Measurements from ENCODE around the gene CNOT1. TPM values are rescaled to one million over a fixed set of nuclear protein-coding genes. Genes with fewer than 3 reads are reported as not detected.

The CNOT1 gene
- total RNA-seq, 1 donor from 2014 or later = 270 TPM

- Mint-ChIP-seq H3K36me3 (ENCODE audit: low read depth) (peaks cover 44% of the 10 kb centered on the region), H3K27me3 (ENCODE audit: insufficient read depth) (no peaks in the 10 kb centered on the region), H3K4me3 (peak overlapping the region; percentile 32), H3K4me1 (ENCODE audit: low read depth) (peaks cover 36% of the 10 kb centered on the region), H3K9me3 (no peaks in the 10 kb centered on the region), H3K27ac (peak overlapping the region; percentile 51)
- intact Hi-C loops (cut with micrococcal nuclease) = loop anchor here (1.0 to 10.0 kb wide), 3 partner anchors 214 to 781 kb away; partner anchors contain the start of genes KATNB1, USB1 and ZNF319
- DNase-seq (ENCODE audit: low spot score) = no peak
These were observed 111.3 kb downstream of the CNOT1 start for GRCh38 chr16:58518083-58518979.

- no peak for DNase-seq (ENCODE audit: low spot score)
- Mint-ChIP-seq H3K27me3 (ENCODE audit: insufficient read depth) (no peaks in the 10 kb centered on the region), H3K9me3 (no peaks in the 10 kb centered on the region), H3K4me3 (peak overlapping the region; percentile 92), H3K4me1 (ENCODE audit: low read depth) (peaks cover 36% of the 10 kb centered on the region), H3K27ac (peak overlapping the region; percentile 63), H3K36me3 (ENCODE audit: low read depth) (peaks cover 35% of the 10 kb centered on the region)
- intact Hi-C loops (cut with micrococcal nuclease) = loop anchor here (1.0 to 10.0 kb wide), 3 partner anchors 15 to 779 kb away; partner anchors contain the start of genes KATNB1, USB1 and ZNF319
These were observed 112.9 kb downstream of the CNOT1 start for GRCh38 chr16:58516768-58517107.

DNA sequence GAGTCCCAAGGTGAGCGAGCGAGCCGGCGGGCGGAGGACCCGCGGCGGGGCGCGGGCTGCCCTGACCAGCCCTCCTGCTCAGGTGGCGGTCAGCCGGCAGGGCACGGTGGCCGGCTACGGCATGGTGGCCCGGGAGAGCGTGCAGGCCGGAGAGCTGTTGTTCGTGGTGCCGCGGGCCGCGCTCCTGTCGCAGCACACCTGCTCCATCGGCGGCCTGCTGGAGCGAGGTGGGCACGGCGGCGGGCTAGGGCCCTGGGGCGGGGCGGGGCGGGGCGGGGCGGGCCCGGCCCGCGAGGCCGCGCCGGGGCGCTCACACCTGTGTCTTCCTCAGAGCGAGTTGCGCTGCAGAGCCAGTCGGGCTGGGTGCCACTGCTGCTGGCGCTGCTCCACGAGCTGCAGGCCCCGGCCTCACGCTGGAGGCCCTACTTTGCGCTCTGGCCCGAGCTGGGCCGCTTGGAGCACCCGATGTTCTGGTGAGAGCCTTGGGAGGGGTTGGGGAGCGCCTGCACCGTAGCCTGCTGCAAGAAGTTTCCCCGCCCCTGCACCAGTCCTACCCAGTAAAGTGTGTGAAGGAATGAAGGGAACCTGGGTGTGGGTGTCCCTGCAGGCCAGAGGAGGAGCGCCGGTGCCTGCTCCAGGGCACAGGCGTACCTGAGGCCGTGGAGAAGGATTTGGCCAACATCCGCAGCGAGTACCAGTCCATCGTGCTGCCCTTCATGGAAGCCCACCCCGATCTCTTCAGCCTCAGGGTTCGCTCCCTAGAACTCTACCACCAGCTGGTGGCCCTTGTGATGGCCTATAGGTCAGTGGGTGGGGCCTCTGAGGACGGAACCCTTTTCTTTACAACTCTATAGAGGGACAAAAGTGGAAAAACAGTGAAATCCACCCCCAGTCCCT lies 113.5 kb downstream of the CNOT1 start:
- Mint-ChIP-seq H3K4me3 (peak overlapping the region; percentile 92), H3K27ac (peak overlapping the region; percentile 83), H3K9me3 (no peaks in the 10 kb centered on the region), H3K27me3 (ENCODE audit: insufficient read depth) (no peaks in the 10 kb centered on the region), H3K36me3 (ENCODE audit: low read depth) (peaks cover 35% of the 10 kb centered on the region), H3K4me1 (ENCODE audit: low read depth) (peaks cover 36% of the 10 kb centered on the region)
- intact Hi-C loops (cut with micrococcal nuclease) = loop anchor here (1.0 to 10.0 kb wide), 7 partner anchors 15 to 779 kb away; partner anchors contain the start of genes CFAP20, GINS3, KATNB1 and USB1
- no peak for DNase-seq (ENCODE audit: low spot score)

DNA sequence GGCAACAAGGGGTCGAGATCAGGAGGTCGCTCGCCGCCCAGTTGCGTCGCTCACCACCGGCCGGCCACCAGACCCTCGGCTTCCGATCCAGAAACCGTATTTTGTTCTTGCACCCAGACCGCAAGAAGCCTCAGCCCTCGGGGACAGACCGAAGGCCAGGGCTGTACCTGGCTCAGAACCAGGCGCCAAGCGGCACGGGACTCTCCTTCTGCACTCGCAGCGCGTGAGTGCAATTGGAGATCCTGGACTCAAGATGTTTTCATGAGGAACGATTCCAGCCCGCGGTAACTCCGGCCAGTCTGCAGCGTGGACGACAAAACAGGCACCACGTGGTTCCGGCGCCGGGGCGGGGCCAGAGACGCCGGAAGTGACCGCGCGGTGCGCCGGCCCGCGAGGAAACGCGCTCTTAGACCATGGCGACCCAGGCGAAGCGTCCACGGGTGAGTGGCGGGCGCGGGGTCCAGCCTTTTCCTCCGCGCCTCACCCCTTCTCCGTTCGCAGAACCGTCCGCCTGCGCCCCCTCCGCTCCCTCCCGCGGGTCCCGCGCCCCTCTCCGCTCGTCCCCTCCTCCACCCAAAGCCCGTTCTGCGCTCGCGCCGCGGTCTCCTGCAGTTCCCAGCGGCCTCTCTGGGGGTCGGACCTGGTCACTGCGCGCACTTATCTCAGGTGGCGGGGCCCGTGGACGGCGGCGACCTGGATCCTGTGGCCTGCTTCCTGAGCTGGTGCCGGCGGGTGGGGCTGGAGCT lies 114.3 kb downstream of the CNOT1 start, which contains the start of gene SETD6:
TSS of gene SETD6 (plus strand) at position 393 of the 746 bp plus-strand sequence. CDS start at position 414, 21 bp downstream.
- Mint-ChIP-seq H3K4me1 (ENCODE audit: low read depth) (peaks cover 36% of the 10 kb centered on the region), H3K27ac (peak within 1 kb of the TSS; percentile 83), H3K27me3 (ENCODE audit: insufficient read depth) (no peaks in the 10 kb centered on the region), H3K36me3 (ENCODE audit: low read depth) (peaks cover 29% of the 10 kb centered on the region), H3K9me3 (no peaks in the 10 kb centered on the region), H3K4me3 (peak within 1 kb of the TSS; percentile 92)
- DNase-seq (ENCODE audit: low spot score) = peak; percentile 77
- intact Hi-C loops (cut with micrococcal nuclease) = loop anchor here (1.0 to 10.0 kb wide), 6 partner anchors 115 to 778 kb away; partner anchors contain the start of genes CFAP20, GINS3, KATNB1 and USB1

GRCh38 chr16:58513874-58514273 lies 115.8 kb downstream of the CNOT1 start:
- Mint-ChIP-seq H3K27me3 (ENCODE audit: insufficient read depth) (no peaks in the 10 kb centered on the region), H3K27ac (no peak overlapping the region), H3K9me3 (no peaks in the 10 kb centered on the region), H3K4me1 (ENCODE audit: low read depth) (peaks cover 34% of the 10 kb centered on the region), H3K36me3 (ENCODE audit: low read depth) (peaks cover 22% of the 10 kb centered on the region), H3K4me3 (peak overlapping the region; percentile 48)
- intact Hi-C loops (cut with micrococcal nuclease) = loop anchor here (10.0 kb wide), 1 partner anchor 509 kb away; the partner anchor contains the start of genes USB1 and ZNF319
- DNase-seq (ENCODE audit: low spot score) = no peak

- no peak overlapping the region for H3K4me3 Mint-ChIP-seq
- H3K27ac Mint-ChIP-seq = no peak overlapping the region
- peaks cover 22% of the 10 kb centered on the region for H3K4me1 Mint-ChIP-seq (ENCODE audit: low read depth)
- intact Hi-C loops (cut with micrococcal nuclease) = loop anchor here (1.0 to 10.0 kb wide), 3 partner anchors 149 to 507 kb away; partner anchors contain the start of genes USB1 and ZNF319
- H3K27me3 Mint-ChIP-seq (ENCODE audit: insufficient read depth) = no peaks in the 10 kb centered on the region
- H3K36me3 Mint-ChIP-seq (ENCODE audit: low read depth) = peaks cover 8% of the 10 kb centered on the region
- H3K9me3 Mint-ChIP-seq = no peaks in the 10 kb centered on the region
- peak; percentile 70 for DNase-seq (ENCODE audit: low spot score)
These were observed 117.5 kb downstream of the CNOT1 start for GRCh38 chr16:58511933-58512815.

DNA sequence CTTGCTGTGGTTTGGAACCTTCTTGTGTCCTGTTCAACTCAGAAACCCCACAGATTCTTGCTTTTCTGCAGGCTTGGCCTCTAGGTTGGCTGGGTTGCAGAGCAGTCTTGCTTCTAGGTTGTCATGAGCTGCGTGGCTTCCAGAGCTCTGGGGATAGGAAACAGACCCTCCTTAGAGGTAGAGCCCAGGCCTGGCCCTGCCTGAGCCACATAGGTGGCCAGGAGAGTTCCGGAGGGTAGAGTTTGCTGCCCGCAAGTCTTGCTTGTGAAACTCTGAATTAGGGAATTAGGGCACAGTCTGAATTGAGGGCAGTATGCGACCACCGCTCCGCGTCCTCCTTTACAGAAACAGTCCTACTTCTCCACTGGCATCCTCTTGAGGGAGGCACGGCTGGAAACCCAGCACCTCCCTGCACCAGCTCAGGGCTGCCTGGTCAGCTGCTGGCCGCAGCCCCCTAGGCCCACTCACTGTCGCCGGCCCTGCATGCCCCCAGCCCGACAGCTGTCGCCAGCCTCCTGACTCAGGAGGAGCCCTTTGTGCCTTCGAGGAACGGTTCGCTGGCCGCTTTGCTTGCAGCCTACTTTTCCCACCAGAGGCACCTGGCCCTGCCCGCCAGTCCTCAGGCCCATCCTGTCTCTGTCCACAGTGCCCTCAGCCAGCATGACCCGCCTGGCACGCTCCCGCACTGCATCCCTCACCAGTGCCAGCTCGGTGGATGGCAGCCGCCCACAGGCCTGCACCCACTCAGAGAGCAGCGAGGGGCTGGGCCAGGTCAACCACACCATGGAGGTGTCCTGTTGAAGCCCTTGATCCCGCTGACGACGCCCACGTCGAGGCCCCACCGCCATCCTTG lies 118.6 kb downstream of the CNOT1 start:
- no peaks in the 10 kb centered on the region for H3K9me3 Mint-ChIP-seq
- intact Hi-C loops (cut with micrococcal nuclease) = loop anchor here (10.0 kb wide), 1 partner anchor 506 kb away; the partner anchor contains the start of genes USB1 and ZNF319
- H3K27ac Mint-ChIP-seq = no peak overlapping the region
- H3K36me3 Mint-ChIP-seq (ENCODE audit: low read depth) = peaks cover 1% of the 10 kb centered on the region
- H3K4me3 Mint-ChIP-seq = no peak overlapping the region
- DNase-seq (ENCODE audit: low spot score) = no peak
- H3K4me1 Mint-ChIP-seq (ENCODE audit: low read depth) = peaks cover 12% of the 10 kb centered on the region
- no peaks in the 10 kb centered on the region for H3K27me3 Mint-ChIP-seq (ENCODE audit: insufficient read depth)

- Mint-ChIP-seq H3K27ac (peak overlapping the region; percentile 34), H3K9me3 (no peaks in the 10 kb centered on the region), H3K4me3 (no peak overlapping the region), H3K36me3 (ENCODE audit: low read depth) (peaks cover 1% of the 10 kb centered on the region), H3K4me1 (ENCODE audit: low read depth) (peaks cover 12% of the 10 kb centered on the region), H3K27me3 (ENCODE audit: insufficient read depth) (no peaks in the 10 kb centered on the region)
- intact Hi-C loops (cut with micrococcal nuclease) = loop anchor here (10.0 kb wide), 1 partner anchor 505 kb away; the partner anchor contains the start of genes USB1 and ZNF319
- no peak for DNase-seq (ENCODE audit: low spot score)
These were observed 119.4 kb downstream of the CNOT1 start for GRCh38 chr16:58510097-58510775.

DNA sequence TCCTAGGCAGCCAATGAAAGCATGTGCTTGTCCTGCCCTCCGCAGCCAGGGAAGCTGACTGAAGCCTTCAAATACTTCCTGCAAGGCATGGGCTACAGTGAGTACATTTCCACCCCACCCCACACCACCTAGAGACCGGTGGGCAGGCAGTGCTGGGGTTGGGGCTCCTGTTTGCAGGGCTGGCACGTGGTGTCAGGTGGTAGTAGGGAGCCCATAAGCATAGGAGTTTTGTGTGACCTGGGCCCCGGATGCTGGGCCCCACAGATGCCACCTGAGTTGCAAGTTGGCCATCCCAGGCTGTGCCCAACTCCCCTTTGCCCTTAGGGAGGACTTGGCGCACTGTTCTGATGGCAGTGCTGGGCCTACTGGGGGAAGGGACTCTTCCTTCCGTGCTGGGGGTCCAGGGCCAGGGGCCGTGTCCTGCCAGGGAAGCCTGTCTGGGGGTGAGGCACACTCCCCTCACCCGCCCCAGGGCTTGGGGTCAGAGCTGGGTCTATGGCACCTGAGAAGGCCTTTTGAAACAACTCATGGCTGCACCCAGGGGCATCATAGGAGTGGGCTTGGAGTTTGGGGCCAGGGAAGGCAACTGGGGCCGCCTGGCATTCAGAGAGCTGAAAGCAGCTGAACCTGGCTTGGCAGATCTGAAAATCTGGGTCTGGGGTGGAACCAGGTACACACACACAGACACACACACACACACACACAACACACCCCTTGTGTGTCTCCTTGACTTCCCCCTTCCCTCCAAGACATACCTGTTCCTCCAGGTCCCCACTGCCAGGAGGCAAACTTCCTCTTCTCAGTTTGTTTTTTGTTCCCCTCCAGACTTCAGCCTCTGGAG lies 120.2 kb downstream of the CNOT1 start:
- peaks cover 1% of the 10 kb centered on the region for H3K36me3 Mint-ChIP-seq (ENCODE audit: low read depth)
- intact Hi-C loops (cut with micrococcal nuclease) = loop anchor here (10.0 kb wide), 1 partner anchor 505 kb away; the partner anchor contains the start of genes USB1 and ZNF319
- DNase-seq (ENCODE audit: low spot score) = no peak
- peak overlapping the region; percentile 34 for H3K27ac Mint-ChIP-seq
- no peaks in the 10 kb centered on the region for H3K9me3 Mint-ChIP-seq
- H3K4me3 Mint-ChIP-seq = no peak overlapping the region
- no peaks in the 10 kb centered on the region for H3K27me3 Mint-ChIP-seq (ENCODE audit: insufficient read depth)
- peaks cover 5% of the 10 kb centered on the region for H3K4me1 Mint-ChIP-seq (ENCODE audit: low read depth)
